ENCODE results near the gene JUN.

JUN gene

GRCh38 chr1:58783993-58784757 lies at the start of gene JUN:
Gene JUN, minus strand, starts transcription at chr1:58784047. Its CDS starts 977 bp downstream, at chr1:58783070.
- peak; percentile 94 to 97 (median 96) for DNase-seq (ENCODE audit: low read depth in 3 of 3)

- DNase-seq (ENCODE audit: low read depth in 3 of 3), result no peak
Observed at GRCh38 chr1:58833166-58833565, 49.3 kb upstream of the JUN start.

GRCh38 chr1:58830291-58830690 lies 46.4 kb upstream of the JUN start:
- DNase-seq (ENCODE audit: low read depth in 3 of 3), result no peak

- no peak for DNase-seq (ENCODE audit: low read depth in 3 of 3)
Observed at GRCh38 chr1:58829866-58830265, 46.0 kb upstream of the JUN start.

GRCh38 chr1:58827298-58827697 lies 43.5 kb upstream of the JUN start:
- DNase-seq (ENCODE audit: low read depth in 3 of 3), result no peak

GRCh38 chr1:58824753-58825389 lies 41.0 kb upstream of the JUN start:
- no peak for DNase-seq (ENCODE audit: low read depth in 3 of 3)

- DNase-seq (ENCODE audit: low read depth in 3 of 3), result no peak
Observed at GRCh38 chr1:58823481-58824010, 39.7 kb upstream of the JUN start.

- no peak for DNase-seq (ENCODE audit: low read depth in 3 of 3)
Observed at GRCh38 chr1:58821309-58821708, 37.5 kb upstream of the JUN start.

- no peak for DNase-seq (ENCODE audit: low read depth in 3 of 3)
Observed at GRCh38 chr1:58818976-58819375, 35.1 kb upstream of the JUN start.

- no peak for DNase-seq (ENCODE audit: low read depth in 3 of 3)
Observed at GRCh38 chr1:58818075-58818474, 34.2 kb upstream of the JUN start.

- DNase-seq (ENCODE audit: low read depth in 3 of 3), result no peak
Observed at GRCh38 chr1:58816747-58817221, 32.9 kb upstream of the JUN start.

- DNase-seq (ENCODE audit: low read depth in 3 of 3), result peak; percentile 58 to 84 (median 65)
Observed at GRCh38 chr1:58816072-58816746, 32.4 kb upstream of the JUN start.

GRCh38 chr1:58815686-58816071 lies 31.8 kb upstream of the JUN start:
- DNase-seq (ENCODE audit: low read depth in 3 of 3), result no peak

- DNase-seq (ENCODE audit: low read depth in 3 of 3), result peak in 2 of 3 experiments; percentile 12 to 55
Observed at GRCh38 chr1:58815069-58815685, 31.3 kb upstream of the JUN start.

- DNase-seq (ENCODE audit: low read depth in 3 of 3), result no peak
Observed at GRCh38 chr1:58814251-58815068, 30.6 kb upstream of the JUN start.

- no peak for DNase-seq (ENCODE audit: low read depth in 3 of 3)
Observed at GRCh38 chr1:58813801-58814200, 30.0 kb upstream of the JUN start.

- no peak for DNase-seq (ENCODE audit: low read depth in 3 of 3)
Observed at GRCh38 chr1:58813361-58813760, 29.5 kb upstream of the JUN start.

- no peak for DNase-seq (ENCODE audit: low read depth in 3 of 3)
Observed at GRCh38 chr1:58812926-58813325, 29.1 kb upstream of the JUN start.

- DNase-seq (ENCODE audit: low read depth in 3 of 3), result no peak
Observed at GRCh38 chr1:58812468-58812867, 28.6 kb upstream of the JUN start.

GRCh38 chr1:58811303-58811702 lies 27.5 kb upstream of the JUN start:
- no peak for DNase-seq (ENCODE audit: low read depth in 3 of 3)
